Neural cell (in vitro differentiated cells): ENCODE results near the gene LAMB4. TPM values are rescaled to one million over a fixed set of nuclear protein-coding genes. Genes with fewer than 3 reads are reported as not detected.

ENCODE experiments used
- H2AFZ ChIP-seq: fragments of 200-600, 300-800 bp; sonication (generic), shearing (Covaris generic); 2 replicates; pipeline ENCODE4 v1.6.0; 2014; ENCODE audit warnings: low read depth, mild to moderate bottlenecking, antibody characterized with exemption, low read length, moderate library complexity
- H3F3A ChIP-seq: fragments of 200-600 bp; shearing (Covaris generic); 2 replicates; pipeline ENCODE4 v1.6.1; 2016; ENCODE audit warnings: mild to moderate bottlenecking, moderate library complexity, mixed read lengths, antibody characterized with exemption, low read length; ENCODE audit not compliant: insufficient read depth, poor library complexity, severe bottlenecking
- H3K27ac ChIP-seq: fragments of 200-600, 300-800 bp; sonication (generic), shearing (Covaris generic); 2 replicates; pipeline ENCODE4 v1.5.1; 2014; ENCODE audit warnings: mild to moderate bottlenecking, low read length, moderate library complexity
- H3K27me3 ChIP-seq: fragments of 300-800, 200-600 bp; sonication (generic), shearing (Covaris generic); 2 replicates; pipeline ENCODE4 v1.6.0; 2014; ENCODE audit warnings: mild to moderate bottlenecking, low read depth, low read length, moderate library complexity; ENCODE audit not compliant: insufficient read depth
- H3K36me3 ChIP-seq: fragments of 300-800, 200-600 bp; sonication (generic), shearing (Covaris generic); 2 replicates; pipeline ENCODE4 v1.5.1; 2014; ENCODE audit warnings: mild to moderate bottlenecking, antibody characterized with exemption, low read length, moderate library complexity; ENCODE audit not compliant: insufficient read depth
- H3K4me2 ChIP-seq: fragments of 300-800, 200-600 bp; sonication (generic), shearing (Covaris generic); 2 replicates; pipeline ENCODE4 v1.6.0; 2014; ENCODE audit warnings: mild to moderate bottlenecking, low read length
- H3K4me3 ChIP-seq: fragments of 300-800, 200-600 bp; sonication (generic), shearing (Covaris generic); 2 replicates; pipeline ENCODE4 v1.5.1; 2014; ENCODE audit warnings: mild to moderate bottlenecking, low read length, moderate library complexity
- H3K79me2 ChIP-seq: fragments of 200-600 bp; shearing (Covaris generic); replicated peaks from 2 replicates; pipeline ENCODE4 v1.6.0; 2014; ENCODE audit warnings: mild to moderate bottlenecking, low read length, moderate library complexity; ENCODE audit not compliant: insufficient read depth
- H3K9ac ChIP-seq: fragments of 300-800, 200-600 bp; sonication (generic), shearing (Covaris generic); 2 replicates; pipeline ENCODE4 v1.6.1; 2016; ENCODE audit warnings: mild to moderate bottlenecking, low read length, mixed read lengths
- H3K9me2 ChIP-seq: fragments of 200-600 bp; shearing (Covaris generic); 2 replicates; pipeline ENCODE4 v1.6.1; 2016; ENCODE audit warnings: mild to moderate bottlenecking, low read length, mixed read lengths; ENCODE audit not compliant: insufficient read depth
- H3K9me3 ChIP-seq: fragments of 200-600, 300-800 bp; sonication (generic), shearing (Covaris generic); 2 replicates; pipeline ENCODE4 v1.6.1; 2016; ENCODE audit warnings: mild to moderate bottlenecking, mixed run types, low read length, moderate library complexity, mixed read lengths
- H4K20me1 ChIP-seq: fragments of 200-600 bp; shearing (Covaris generic); 2 replicates; pipeline ENCODE4 v1.6.1; 2016; ENCODE audit warnings: mild to moderate bottlenecking, mixed run types; ENCODE audit not compliant: insufficient read depth
- EP300 ChIP-seq: fragments of 450-650 bp; conservative IDR thresholded peaks from 2 replicates; pipeline ENCODE4 v1.6.1; 2014; ENCODE audit warnings: antibody characterized with exemption, mild to moderate bottlenecking, moderate library complexity; ENCODE audit not compliant: poor library complexity, severe bottlenecking
- EZH2 ChIP-seq: fragments of 200-600, 300-800 bp; shearing (Covaris generic), sonication (generic); IDR thresholded peaks from 2 replicates; pipeline ENCODE4 v1.6.1; 2014; ENCODE audit warnings: antibody characterized with exemption, low read length, borderline replicate concordance, mild to moderate bottlenecking; ENCODE audit not compliant: insufficient read depth, poor library complexity, severe bottlenecking
- MXI1 ChIP-seq: fragments of 450-650 bp; conservative IDR thresholded peaks from 2 replicates; pipeline ENCODE4 v1.6.1; 2014; ENCODE audit warnings: antibody characterized with exemption, mild to moderate bottlenecking; ENCODE audit not compliant: poor library complexity, severe bottlenecking
- POLR2AphosphoS5 ChIP-seq: IDR thresholded peaks from 2 replicates; pipeline ENCODE4 v1.6.1; 2012
- RAD21 ChIP-seq: fragments of 450-650 bp; conservative IDR thresholded peaks from 2 replicates; pipeline ENCODE4 v1.6.1; 2014; ENCODE audit warnings: antibody characterized with exemption, mild to moderate bottlenecking, moderate library complexity
- SMC3 ChIP-seq: fragments of 450-650 bp; conservative IDR thresholded peaks from 2 replicates; pipeline ENCODE4 v1.6.1; 2014; ENCODE audit warnings: antibody characterized with exemption, mild to moderate bottlenecking, moderate library complexity; ENCODE audit not compliant: poor library complexity
- TAF1 ChIP-seq: IDR thresholded peaks from 2 replicates; pipeline ENCODE4 v1.6.1; 2012; ENCODE audit warnings: low read depth
- polyA plus RNA-seq: library from polyadenylated mRNA; depleted of rRNA; stranded (reverse); fragments of >200 nt; gene quantifications from 2 replicates; pipeline ENCODE4 v1.2.3, GENCODE V29; 2014
- TF ChIP-seq, protein P1 (sequence below): IDR thresholded peaks from 2 replicates; pipeline ENCODE4 v1.6.1; 2012; ENCODE audit warnings: borderline replicate concordance
- TF ChIP-seq, protein P2 (sequence below): fragments of 450-650 bp; IDR thresholded peaks from 2 replicates; pipeline ENCODE4 v1.5.1; 2014; ENCODE audit warnings: antibody characterized with exemption, mild to moderate bottlenecking, moderate library complexity; ENCODE audit not compliant: poor library complexity, severe bottlenecking

LAMB4 gene
- polyA plus RNA-seq, 1 donor from 2014 or later = 0.16 TPM

DNA sequence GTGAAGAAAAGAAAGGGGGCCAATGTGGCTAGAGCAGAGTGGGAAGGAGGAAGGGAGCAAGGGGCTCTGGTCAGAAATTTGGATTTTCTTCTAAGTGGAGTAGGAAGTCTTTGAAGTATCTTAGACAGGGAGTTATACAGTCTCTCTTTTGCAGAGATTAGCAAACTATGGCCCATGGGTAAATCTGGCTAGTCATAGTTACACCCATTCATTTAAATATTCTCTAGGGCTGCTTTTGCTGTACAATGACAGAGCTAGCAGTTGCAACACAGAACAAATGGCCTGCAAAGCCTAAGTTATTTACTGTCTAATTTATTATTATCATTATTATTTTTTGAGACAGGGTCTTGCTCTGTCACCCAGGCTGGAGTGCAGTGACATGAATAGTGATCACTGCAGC, 10.5 kb upstream of the LAMB4 start:
- H3K27ac ChIP-seq = no peak overlapping the region
- no peaks in the 10 kb centered on the region for H3K27me3 ChIP-seq
- H3K4me3 ChIP-seq = no peak overlapping the region
- no peaks in the 10 kb centered on the region for H4K20me1 ChIP-seq
- H3K9me2 ChIP-seq = no peaks in the 10 kb centered on the region
- H3K4me2 ChIP-seq = no peak overlapping the region
- H3K79me2 ChIP-seq = no peaks in the 10 kb centered on the region
- no peak overlapping the region for H2AFZ ChIP-seq
- H3K9me3 ChIP-seq = no peaks in the 10 kb centered on the region
- TF ChIP-seq EZH2 (no peak), EP300 (no peak), POLR2AphosphoS5 (no peak), SMC3 (no peak), MXI1 (no peak), RAD21 (no peak), TAF1 (no peak)
- TF ChIP-seq, protein P1, sequence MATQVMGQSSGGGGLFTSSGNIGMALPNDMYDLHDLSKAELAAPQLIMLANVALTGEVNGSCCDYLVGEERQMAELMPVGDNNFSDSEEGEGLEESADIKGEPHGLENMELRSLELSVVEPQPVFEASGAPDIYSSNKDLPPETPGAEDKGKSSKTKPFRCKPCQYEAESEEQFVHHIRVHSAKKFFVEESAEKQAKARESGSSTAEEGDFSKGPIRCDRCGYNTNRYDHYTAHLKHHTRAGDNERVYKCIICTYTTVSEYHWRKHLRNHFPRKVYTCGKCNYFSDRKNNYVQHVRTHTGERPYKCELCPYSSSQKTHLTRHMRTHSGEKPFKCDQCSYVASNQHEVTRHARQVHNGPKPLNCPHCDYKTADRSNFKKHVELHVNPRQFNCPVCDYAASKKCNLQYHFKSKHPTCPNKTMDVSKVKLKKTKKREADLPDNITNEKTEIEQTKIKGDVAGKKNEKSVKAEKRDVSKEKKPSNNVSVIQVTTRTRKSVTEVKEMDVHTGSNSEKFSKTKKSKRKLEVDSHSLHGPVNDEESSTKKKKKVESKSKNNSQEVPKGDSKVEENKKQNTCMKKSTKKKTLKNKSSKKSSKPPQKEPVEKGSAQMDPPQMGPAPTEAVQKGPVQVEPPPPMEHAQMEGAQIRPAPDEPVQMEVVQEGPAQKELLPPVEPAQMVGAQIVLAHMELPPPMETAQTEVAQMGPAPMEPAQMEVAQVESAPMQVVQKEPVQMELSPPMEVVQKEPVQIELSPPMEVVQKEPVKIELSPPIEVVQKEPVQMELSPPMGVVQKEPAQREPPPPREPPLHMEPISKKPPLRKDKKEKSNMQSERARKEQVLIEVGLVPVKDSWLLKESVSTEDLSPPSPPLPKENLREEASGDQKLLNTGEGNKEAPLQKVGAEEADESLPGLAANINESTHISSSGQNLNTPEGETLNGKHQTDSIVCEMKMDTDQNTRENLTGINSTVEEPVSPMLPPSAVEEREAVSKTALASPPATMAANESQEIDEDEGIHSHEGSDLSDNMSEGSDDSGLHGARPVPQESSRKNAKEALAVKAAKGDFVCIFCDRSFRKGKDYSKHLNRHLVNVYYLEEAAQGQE = no peak
- TF ChIP-seq, protein P2, sequence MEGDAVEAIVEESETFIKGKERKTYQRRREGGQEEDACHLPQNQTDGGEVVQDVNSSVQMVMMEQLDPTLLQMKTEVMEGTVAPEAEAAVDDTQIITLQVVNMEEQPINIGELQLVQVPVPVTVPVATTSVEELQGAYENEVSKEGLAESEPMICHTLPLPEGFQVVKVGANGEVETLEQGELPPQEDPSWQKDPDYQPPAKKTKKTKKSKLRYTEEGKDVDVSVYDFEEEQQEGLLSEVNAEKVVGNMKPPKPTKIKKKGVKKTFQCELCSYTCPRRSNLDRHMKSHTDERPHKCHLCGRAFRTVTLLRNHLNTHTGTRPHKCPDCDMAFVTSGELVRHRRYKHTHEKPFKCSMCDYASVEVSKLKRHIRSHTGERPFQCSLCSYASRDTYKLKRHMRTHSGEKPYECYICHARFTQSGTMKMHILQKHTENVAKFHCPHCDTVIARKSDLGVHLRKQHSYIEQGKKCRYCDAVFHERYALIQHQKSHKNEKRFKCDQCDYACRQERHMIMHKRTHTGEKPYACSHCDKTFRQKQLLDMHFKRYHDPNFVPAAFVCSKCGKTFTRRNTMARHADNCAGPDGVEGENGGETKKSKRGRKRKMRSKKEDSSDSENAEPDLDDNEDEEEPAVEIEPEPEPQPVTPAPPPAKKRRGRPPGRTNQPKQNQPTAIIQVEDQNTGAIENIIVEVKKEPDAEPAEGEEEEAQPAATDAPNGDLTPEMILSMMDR = no peak
- no peaks in the 10 kb centered on the region for H3K36me3 ChIP-seq
- no peak overlapping the region for H3K9ac ChIP-seq
- no peaks in the 10 kb centered on the region for H3F3A ChIP-seq

DNA sequence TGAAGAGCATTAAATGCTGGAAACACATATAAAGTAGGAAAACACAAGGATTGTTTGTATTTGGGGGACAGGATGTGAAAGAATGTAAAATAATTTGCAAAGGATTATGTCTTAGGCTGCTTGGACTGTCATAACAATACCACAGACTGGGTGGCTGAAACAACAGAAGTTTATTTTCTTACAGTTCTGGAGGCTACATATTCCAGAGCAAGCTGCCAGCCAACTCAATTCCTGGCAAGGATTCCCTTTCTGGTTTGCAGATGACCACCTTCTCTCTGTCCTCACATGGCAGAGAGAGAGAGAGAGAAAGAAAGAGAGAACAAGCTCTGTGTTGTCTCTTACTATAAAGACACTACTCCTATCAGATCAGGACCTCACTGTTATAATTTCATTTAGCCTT, 8.8 kb upstream of the LAMB4 start:
- Histone ChIP-seq H3K4me2 (no peak overlapping the region), H3K9me3 (no peaks in the 10 kb centered on the region), H4K20me1 (no peaks in the 10 kb centered on the region), H3K36me3 (no peaks in the 10 kb centered on the region), H3K9ac (no peak overlapping the region), H3K9me2 (no peaks in the 10 kb centered on the region), H3K4me3 (no peak overlapping the region), H3K27me3 (no peaks in the 10 kb centered on the region), H3K79me2 (no peaks in the 10 kb centered on the region), H3K27ac (no peak overlapping the region), H3F3A (no peaks in the 10 kb centered on the region), H2AFZ (no peak overlapping the region)
- TF ChIP-seq, protein P2 = no peak
- no peak for TF ChIP-seq MXI1
- TF ChIP-seq, protein P1 = no peak
- TF ChIP-seq EZH2 = no peak
- no peak for TF ChIP-seq TAF1
- no peak for TF ChIP-seq POLR2AphosphoS5
- TF ChIP-seq SMC3 = no peak
- no peak for TF ChIP-seq EP300
- TF ChIP-seq RAD21 = no peak
